ENCODE results near the gene FGF4. TPM values are rescaled to one million over a fixed set of nuclear protein-coding genes. Genes with fewer than 3 reads are reported as not detected.

Gene FGF4
- total RNA-seq, 2 experiments from 2014 or later = not detected

DNA sequence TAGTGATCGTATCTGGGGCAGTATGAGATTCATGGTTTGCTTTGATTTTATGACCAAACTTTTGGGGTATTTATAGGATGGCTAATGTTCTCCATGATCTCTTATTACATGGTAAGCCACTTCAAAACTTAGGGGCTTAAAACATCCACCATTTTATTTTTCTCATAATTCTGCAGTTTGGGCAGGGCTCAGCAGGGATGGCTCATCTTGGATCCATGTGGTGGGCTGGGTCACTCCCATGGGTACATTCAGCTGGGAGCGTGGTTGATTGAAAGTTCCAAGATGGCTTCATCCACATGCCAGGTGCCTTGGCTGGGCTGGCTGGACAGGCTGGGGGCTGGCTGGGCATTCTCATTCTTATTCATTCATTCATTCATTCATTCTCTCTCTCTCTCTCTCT is 40.8 kb downstream of the FGF4 start:
- ChIA-PET CTCF (no interaction called here), POLR2A (no interaction called here)

DNA sequence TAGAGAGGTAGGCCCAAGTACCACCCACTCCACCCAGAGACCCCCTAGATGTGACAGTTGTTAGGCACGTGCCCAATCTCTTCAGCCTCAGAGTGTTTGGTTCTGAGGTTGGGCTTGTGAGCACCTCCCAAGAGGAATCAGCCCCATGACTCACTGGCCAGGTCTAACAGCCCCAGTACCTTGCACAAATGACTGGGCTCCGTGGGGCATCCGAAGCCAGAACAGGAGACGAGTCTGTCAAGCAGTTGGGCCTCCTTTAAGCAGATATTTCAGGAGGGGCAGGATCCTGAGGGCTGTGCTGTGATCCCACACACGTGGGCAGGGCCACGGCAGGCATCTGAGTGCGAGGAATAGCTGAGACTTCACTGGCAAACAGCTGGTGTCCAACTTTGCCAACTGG is 42.2 kb downstream of the FGF4 start:
- CTCF ChIA-PET = no interaction called here
- POLR2A ChIA-PET = no interaction called here

DNA sequence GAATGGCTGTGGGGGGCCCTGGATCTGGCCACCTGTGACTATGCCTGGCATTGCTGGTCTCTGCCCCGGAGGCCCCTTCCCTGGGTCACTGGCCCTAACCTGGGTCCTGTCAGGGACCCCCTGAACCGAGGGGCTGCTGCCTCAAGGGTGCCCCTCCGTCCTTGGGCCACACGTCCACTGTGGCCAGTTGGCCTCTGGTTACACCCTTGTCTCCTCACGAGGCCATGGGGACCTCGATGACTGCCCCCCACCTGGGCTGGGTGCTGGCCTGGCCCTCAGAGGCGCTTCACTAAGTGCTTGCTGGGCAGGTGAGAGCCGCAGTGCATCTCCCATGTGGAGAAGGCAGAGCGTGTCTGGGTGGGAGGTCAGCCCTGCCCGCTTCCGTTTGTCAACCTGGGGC is 44.0 kb downstream of the FGF4 start:
- ChIA-PET CTCF (no interaction called here), POLR2A (no interaction called here)

DNA sequence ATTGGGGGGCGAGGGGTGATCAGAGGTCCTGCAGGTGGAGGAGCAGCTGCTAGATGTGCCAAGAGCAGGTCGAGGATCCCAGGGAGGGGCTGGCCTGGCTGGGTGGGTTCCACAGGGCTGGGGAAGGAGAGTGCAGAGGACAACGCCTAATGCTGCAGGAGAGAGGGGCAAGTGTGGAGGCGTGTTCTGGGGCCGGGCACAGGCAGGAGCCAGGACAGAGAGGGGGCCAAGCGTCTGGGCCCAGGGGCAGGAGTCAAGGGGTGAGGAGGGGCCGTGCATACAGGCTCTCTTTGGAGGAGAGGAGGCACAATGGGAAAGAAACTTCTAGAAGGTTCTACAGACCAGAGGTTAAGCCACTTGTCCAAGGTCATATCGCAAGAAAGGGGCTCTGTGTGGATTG is 44.6 kb downstream of the FGF4 start:
- CTCF ChIA-PET = no interaction called here
- POLR2A ChIA-PET = no interaction called here

DNA sequence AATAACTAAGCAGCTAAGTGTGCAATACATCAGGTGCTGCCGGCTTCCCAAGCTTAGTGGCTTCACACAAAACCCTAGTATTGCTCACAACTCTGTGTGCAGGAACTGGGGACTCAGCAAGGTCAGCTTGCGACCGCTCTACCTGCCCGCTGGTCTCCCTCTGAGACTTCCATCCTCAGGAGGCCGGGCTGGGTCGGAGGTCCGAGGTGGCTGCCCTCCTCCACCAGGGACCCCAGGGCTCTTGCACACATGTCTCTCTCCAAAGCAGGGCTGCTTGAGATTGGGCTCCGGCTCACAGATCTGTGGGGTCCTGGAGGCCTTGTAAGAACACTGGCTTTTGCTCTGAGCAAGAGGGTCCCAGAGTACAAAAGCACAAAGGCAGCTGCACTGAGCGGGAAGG is 45.9 kb downstream of the FGF4 start:
- POLR2A ChIA-PET = no interaction called here
- CTCF ChIA-PET = no interaction called here

DNA sequence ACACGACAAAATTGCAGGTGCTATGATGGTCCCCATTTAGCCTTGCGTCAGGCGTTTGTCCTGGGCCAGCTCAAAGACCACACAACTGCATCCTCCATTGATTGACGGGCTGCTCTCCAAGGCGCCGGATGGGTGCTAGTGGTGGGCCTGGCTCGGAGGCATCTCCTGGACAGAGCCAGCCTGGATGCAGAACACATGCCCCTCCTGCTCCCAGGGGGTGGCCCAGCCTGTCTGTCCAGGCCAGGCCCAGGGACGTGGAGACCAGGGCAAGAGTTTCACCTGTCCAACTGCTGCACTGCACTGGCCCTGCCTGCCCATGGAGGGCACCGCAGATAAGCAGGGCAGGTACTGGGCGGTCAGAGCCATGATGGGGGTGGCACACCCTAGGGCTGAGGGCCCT is 47.9 kb downstream of the FGF4 start:
- CTCF ChIA-PET = no interaction called here

DNA sequence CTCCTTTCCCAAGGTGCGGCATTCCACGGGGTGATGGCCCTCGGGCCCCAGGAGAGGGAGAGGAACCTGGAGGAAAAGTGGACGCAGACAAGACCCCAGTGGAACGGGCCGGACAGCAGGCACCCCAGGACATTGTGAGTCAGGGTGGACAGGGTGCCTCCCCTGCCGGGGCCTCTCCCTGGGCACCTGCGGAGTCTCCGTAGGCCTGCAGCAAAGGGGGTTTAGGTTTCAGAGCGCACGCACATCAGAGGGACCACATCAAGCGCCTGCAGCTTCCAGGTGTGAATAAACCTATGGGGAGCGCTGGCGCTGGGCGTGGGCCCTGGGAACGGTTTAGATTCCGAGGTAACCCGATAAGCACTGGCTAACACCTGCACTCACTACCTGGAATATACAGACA is 48.7 kb downstream of the FGF4 start:
- ChIA-PET CTCF (no interaction called here), POLR2A (no interaction called here)

More for the DNA sequence above, 47.9 kb downstream of the FGF4 start:
- POLR2A ChIA-PET = no interaction called here

DNA sequence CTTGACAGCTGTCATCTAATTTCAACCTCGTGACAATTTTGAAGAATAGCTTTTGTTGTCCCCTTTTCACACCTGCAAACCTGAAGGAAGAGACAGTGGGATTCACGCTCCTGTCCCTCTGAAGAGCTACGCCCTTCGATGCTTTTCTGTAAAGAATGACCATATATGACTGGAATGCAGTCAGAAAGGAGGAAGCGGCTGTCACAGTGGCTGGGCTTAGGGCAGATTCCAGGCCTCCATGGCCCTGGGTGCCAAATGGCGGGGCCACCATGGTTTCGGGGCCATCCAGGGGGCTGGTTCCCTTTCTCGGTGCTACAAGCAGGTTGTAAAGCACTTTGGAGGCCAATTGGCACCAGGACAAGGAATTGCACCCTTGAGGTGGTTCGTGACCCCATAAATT is 49.1 kb downstream of the FGF4 start:
- POLR2A ChIA-PET = no interaction called here
- CTCF ChIA-PET = no interaction called here

DNA sequence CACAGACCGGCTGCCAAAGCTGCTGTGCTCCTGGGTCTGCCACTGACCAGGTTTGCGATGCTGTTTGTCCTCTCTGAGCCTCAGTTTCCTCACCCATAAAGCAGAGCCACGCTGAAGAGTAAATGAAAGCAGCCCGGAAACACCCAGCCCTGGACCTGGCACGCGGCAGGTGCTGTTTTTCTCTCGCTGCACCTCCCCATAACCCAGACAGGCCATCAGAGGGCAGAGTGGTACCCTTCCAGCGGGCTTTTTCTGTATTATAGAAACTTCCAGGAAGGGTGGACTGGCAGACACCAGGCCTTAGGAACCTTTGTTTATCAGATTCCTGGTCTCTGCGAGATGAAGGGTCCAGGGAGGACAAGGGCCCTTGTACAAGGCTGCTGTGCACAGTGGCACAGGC is 53.4 kb downstream of the FGF4 start:
- CTCF ChIA-PET = no interaction called here

DNA sequence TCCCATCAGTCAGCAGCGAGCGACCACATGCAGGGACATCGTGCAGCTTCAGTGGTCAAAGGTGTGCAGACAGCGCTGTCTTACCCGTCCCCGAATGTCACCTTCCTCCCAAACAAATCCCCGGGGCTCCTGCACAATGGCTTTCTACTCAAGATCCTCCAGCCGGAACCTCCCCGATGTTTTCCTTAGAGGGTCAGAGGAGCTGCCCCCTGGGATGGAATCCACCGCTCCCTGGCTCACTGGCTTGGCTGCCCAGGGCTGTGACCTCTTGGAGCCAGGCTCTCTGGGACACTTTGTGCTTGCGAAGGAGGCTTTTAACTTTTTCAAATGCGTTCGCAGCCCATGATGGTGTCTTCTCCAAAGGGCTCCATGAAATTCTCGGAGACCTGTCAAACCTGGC is 54.0 kb downstream of the FGF4 start:
- ChIA-PET CTCF (no interaction called here), POLR2A (no interaction called here)

More for the DNA sequence above, 53.4 kb downstream of the FGF4 start:
- POLR2A ChIA-PET = no interaction called here

Other genes starting within 250 kb of the FGF4 start
- gene CCND1, start 134.2 kb downstream of the FGF4 start, total RNA-seq = 1 to 10 TPM; 1.7 to 2.8 TPM
- gene LTO1, start 100.0 kb downstream of the FGF4 start, total RNA-seq = 10 to 100 TPM; 23.6 to 24.8 TPM
- not detected for gene FGF19, start 71.3 kb downstream of the FGF4 start, total RNA-seq
- not detected for gene FGF3, start 44.1 kb upstream of the FGF4 start, total RNA-seq